ENCODE results near the gene KIAA0825.
"Not testable (repeated sequence)": the region's sequence is repeated elsewhere in the genome, so short reads cannot be mapped to it uniquely, and the experiment has no call there.

The KIAA0825 gene

GRCh38 chr5:94362857-94363256, 255.5 kb downstream of the KIAA0825 start:
- TF ChIP-seq CTCF (conservative IDR thresholded peaks at IDR 0.05; ENCODE audit: low read length) = no peak
- no peak for DNase-seq (ENCODE audit: low read depth)
- H3K4me3 ChIP-seq (ENCODE audit: low read length) = no peak overlapping the region

GRCh38 chr5:94361832-94362796, 256.3 kb downstream of the KIAA0825 start:
- no peak for DNase-seq (ENCODE audit: low read depth)
- TF ChIP-seq CTCF (conservative IDR thresholded peaks at IDR 0.05; ENCODE audit: low read length) = no peak
- H3K4me3 ChIP-seq (ENCODE audit: low read length) = no peak overlapping the region

GRCh38 chr5:94361161-94361560, 257.2 kb downstream of the KIAA0825 start:
- H3K4me3 ChIP-seq (ENCODE audit: low read length) = no peak overlapping the region
- DNase-seq (ENCODE audit: low read depth) = peak; percentile 61
- TF ChIP-seq CTCF (conservative IDR thresholded peaks at IDR 0.05; ENCODE audit: low read length) = no peak

GRCh38 chr5:94360382-94361130, 257.8 kb downstream of the KIAA0825 start:
- H3K4me3 ChIP-seq (ENCODE audit: low read length) = no peak overlapping the region

GRCh38 chr5:94359880-94360279, 258.5 kb downstream of the KIAA0825 start:
- no peak for TF ChIP-seq CTCF (conservative IDR thresholded peaks at IDR 0.05; ENCODE audit: low read length)
- DNase-seq (ENCODE audit: low read depth) = no peak
- H3K4me3 ChIP-seq (ENCODE audit: low read length) = no peak overlapping the region

More at GRCh38 chr5:94360382-94361130, 257.8 kb downstream of the KIAA0825 start:
- no peak for DNase-seq (ENCODE audit: low read depth)
- TF ChIP-seq CTCF (conservative IDR thresholded peaks at IDR 0.05; ENCODE audit: low read length) = no peak

GRCh38 chr5:94355811-94356210, 262.6 kb downstream of the KIAA0825 start:
- no peak overlapping the region for H3K4me3 ChIP-seq (ENCODE audit: low read length)
- DNase-seq (ENCODE audit: low read depth) = no peak
- TF ChIP-seq CTCF (conservative IDR thresholded peaks at IDR 0.05; ENCODE audit: low read length) = no peak

GRCh38 chr5:94354837-94355485, 263.4 kb downstream of the KIAA0825 start:
- not testable (repeated sequence) for H3K4me3 ChIP-seq (ENCODE audit: low read length); DNase-seq (ENCODE audit: low read depth)
